OCI-LY1 (cell line): Measurements from ENCODE around the gene SCRN2.

Source experiments
- H2AFZ ChIP-seq: fragments of 200-600 bp; sonication (generic), shearing (Covaris generic); 2 replicates; pipeline ENCODE4 v1.6.0; 2014; ENCODE audit warnings: antibody characterized with exemption, mild to moderate bottlenecking, low read length
- H3F3A ChIP-seq: fragments of 200-600 bp; sonication (generic), shearing (Covaris generic); 2 replicates; pipeline ENCODE4 v1.6.0; 2014; ENCODE audit warnings: mild to moderate bottlenecking, antibody characterized with exemption, low read length, moderate library complexity; ENCODE audit not compliant: insufficient read depth
- H3K27ac ChIP-seq: fragments of 200-600 bp; sonication (generic); 2 replicates; pipeline ENCODE4 v1.5.1; 2014; ENCODE audit warnings: low read length, mixed run types, mild to moderate bottlenecking, low read depth; ENCODE audit not compliant: poor library complexity, severe bottlenecking
- H3K27me3 ChIP-seq: fragments of 200-600 bp; sonication (generic); 2 replicates; pipeline ENCODE4 v1.6.0; 2014; ENCODE audit warnings: antibody characterized with exemption, mild to moderate bottlenecking, low read length, moderate library complexity; ENCODE audit not compliant: insufficient read depth
- H3K36me3 ChIP-seq: fragments of 200-600 bp; sonication (generic); 2 replicates; pipeline ENCODE4 v1.6.1; 2014; ENCODE audit warnings: mild to moderate bottlenecking, antibody characterized with exemption, low read length, moderate library complexity, mixed read lengths; ENCODE audit not compliant: insufficient read depth
- H3K4me1 ChIP-seq: fragments of 200-600 bp; sonication (generic); 2 replicates; pipeline ENCODE4 v1.5.1; 2014; ENCODE audit warnings: mild to moderate bottlenecking, low read length, moderate library complexity; ENCODE audit not compliant: insufficient read depth, severe bottlenecking
- H3K4me2 ChIP-seq: fragments of 200-600 bp; sonication (generic), shearing (Covaris generic); 2 replicates; pipeline ENCODE4 v1.6.1; 2014; ENCODE audit warnings: low read length
- H3K4me3 ChIP-seq: fragments of 200-600 bp; sonication (generic); 2 replicates; pipeline ENCODE4 v1.5.1; 2014; ENCODE audit warnings: low read length, low read depth, mild to moderate bottlenecking, mixed read lengths; ENCODE audit not compliant: poor library complexity, severe bottlenecking
- H3K79me2 ChIP-seq: fragments of 200-600 bp; shearing (Covaris generic); 2 replicates; pipeline ENCODE4 v1.6.1; 2016; ENCODE audit warnings: mixed run types, low read length, mixed read lengths; ENCODE audit not compliant: insufficient read depth
- H3K9ac ChIP-seq: fragments of 200-600 bp; sonication (generic), shearing (Covaris generic); 2 replicates; pipeline ENCODE4 v1.6.1; 2014; ENCODE audit warnings: mild to moderate bottlenecking, low read length, mixed read lengths
- H3K9me2 ChIP-seq: fragments of 200-600 bp; sonication (generic), shearing (Covaris generic); 2 replicates; pipeline ENCODE4 v1.6.1; 2014; ENCODE audit warnings: low read depth, mild to moderate bottlenecking, low read length, mixed read lengths
- H3K9me3 ChIP-seq: fragments of 200-600 bp; shearing (Covaris generic); 2 replicates; pipeline ENCODE4 v1.6.1; 2014; ENCODE audit warnings: low read length, mixed read lengths
- H4K20me1 ChIP-seq: fragments of 200-600 bp; sonication (generic), shearing (Covaris generic); 2 replicates; pipeline ENCODE4 v1.6.0; 2016; ENCODE audit warnings: mild to moderate bottlenecking, low read length; ENCODE audit not compliant: insufficient read depth
- EZH2 ChIP-seq: fragments of 200-600 bp; sonication (generic), shearing (Covaris generic); IDR thresholded peaks from 2 replicates; pipeline ENCODE4 v1.8.0; 2017; ENCODE audit warnings: borderline replicate concordance, mixed run types, mild to moderate bottlenecking, antibody characterized with exemption, low read length, moderate library complexity, mixed read lengths
- TF ChIP-seq, protein P1 (sequence below): fragments of 200-600 bp; sonication (generic), shearing (Covaris generic); IDR thresholded peaks from 2 replicates; pipeline ENCODE4 v1.5.1; 2017; ENCODE audit warnings: mild to moderate bottlenecking, antibody characterized with exemption, low read length, moderate library complexity, mixed read lengths

The SCRN2 gene

DNA sequence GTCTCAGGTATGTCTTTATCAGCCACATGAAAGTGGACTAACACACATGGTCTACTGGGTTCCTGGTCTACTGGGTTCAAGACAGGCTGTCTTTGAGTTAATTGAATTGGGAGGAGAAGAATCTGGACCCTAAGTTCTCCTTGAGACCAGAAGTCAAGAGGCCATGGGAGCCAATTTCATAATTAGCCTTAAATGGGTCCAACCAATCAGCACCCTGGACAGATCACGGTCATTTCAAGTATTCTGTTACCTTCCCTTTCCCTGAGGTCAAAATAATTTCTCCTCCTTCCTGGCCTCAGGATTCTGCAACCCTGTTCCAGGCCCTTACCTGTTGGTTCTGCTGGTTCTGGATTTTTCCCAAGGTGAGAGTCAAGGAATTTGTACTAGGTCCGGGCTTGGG, 43.3 kb downstream of the SCRN2 start:
- Histone ChIP-seq H3K4me1 (no peaks in the 10 kb centered on the region), H3K9ac (no peak overlapping the region), H3F3A (no peaks in the 10 kb centered on the region), H3K36me3 (no peaks in the 10 kb centered on the region), H3K79me2 (no peaks in the 10 kb centered on the region), H2AFZ (no peak overlapping the region), H3K9me3 (no peaks in the 10 kb centered on the region), H3K4me2 (no peak overlapping the region), H3K4me3 (no peak overlapping the region), H3K27ac (no peak overlapping the region), H3K27me3 (0 out of 2 replicates have a peak, but pooled peaks cover under 1% of the 10 kb centered on the region), H3K9me2 (no peaks in the 10 kb centered on the region), H4K20me1 (no peaks in the 10 kb centered on the region)
- no peak for TF ChIP-seq EZH2
- TF ChIP-seq, protein P1, sequence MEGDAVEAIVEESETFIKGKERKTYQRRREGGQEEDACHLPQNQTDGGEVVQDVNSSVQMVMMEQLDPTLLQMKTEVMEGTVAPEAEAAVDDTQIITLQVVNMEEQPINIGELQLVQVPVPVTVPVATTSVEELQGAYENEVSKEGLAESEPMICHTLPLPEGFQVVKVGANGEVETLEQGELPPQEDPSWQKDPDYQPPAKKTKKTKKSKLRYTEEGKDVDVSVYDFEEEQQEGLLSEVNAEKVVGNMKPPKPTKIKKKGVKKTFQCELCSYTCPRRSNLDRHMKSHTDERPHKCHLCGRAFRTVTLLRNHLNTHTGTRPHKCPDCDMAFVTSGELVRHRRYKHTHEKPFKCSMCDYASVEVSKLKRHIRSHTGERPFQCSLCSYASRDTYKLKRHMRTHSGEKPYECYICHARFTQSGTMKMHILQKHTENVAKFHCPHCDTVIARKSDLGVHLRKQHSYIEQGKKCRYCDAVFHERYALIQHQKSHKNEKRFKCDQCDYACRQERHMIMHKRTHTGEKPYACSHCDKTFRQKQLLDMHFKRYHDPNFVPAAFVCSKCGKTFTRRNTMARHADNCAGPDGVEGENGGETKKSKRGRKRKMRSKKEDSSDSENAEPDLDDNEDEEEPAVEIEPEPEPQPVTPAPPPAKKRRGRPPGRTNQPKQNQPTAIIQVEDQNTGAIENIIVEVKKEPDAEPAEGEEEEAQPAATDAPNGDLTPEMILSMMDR = no peak

DNA sequence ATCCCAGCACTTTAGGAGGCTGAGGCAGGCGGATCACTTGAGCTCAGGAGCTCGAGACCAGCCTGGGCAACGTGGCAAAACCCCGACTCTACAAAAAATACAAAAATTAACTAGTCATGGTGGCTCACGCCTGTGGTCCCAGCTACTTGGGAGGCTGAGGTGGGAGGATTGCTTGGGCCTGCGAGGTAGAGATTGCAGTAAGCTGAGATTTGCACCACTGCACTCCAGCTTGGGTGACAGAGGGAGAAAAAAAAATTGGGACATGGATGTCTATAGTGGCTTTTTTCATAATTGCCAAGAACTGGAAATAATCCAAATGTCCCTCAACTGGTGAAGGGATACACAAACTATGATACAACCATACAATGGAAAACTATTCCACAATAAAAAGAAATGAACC, 48.1 kb downstream of the SCRN2 start:
- Histone ChIP-seq H3K4me3 (no peak overlapping the region), H2AFZ (no peak overlapping the region), H3K9me2 (no peaks in the 10 kb centered on the region), H3K4me2 (no peak overlapping the region), H3F3A (no peaks in the 10 kb centered on the region), H3K79me2 (no peaks in the 10 kb centered on the region), H3K9me3 (no peaks in the 10 kb centered on the region), H3K27me3 (0 out of 2 replicates have a peak, but pooled peaks cover 4% of the 10 kb centered on the region), H3K9ac (no peak overlapping the region), H3K27ac (no peak overlapping the region), H4K20me1 (no peaks in the 10 kb centered on the region), H3K36me3 (no peaks in the 10 kb centered on the region), H3K4me1 (no peaks in the 10 kb centered on the region)
- TF ChIP-seq EZH2 = no peak
- TF ChIP-seq, protein P1 = no peak

DNA sequence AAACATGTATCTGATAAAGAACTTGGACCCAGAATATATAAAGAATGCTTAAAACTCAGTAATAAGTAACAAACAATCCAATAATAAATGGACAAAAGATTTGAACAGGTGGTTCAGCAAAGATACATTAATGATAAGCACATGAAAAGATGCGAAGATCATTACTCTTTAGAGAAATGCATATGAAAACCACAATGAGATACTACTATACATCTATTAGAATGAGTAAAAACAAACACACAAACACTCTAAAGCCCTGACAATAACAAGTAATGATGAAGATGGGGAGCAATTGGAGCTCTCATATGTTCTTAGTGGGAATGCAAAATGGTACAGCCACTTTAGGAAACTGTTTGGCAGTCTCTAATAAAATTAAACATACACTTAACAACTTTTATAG, 48.6 kb downstream of the SCRN2 start:
- TF ChIP-seq EZH2 = no peak
- TF ChIP-seq, protein P1 = no peak
- no peaks in the 10 kb centered on the region for H3K4me1 ChIP-seq
- no peaks in the 10 kb centered on the region for H3F3A ChIP-seq
- 0 out of 2 replicates have a peak, but pooled peaks cover 4% of the 10 kb centered on the region for H3K27me3 ChIP-seq
- no peak overlapping the region for H3K4me3 ChIP-seq
- no peaks in the 10 kb centered on the region for H3K9me2 ChIP-seq
- H3K9me3 ChIP-seq = no peaks in the 10 kb centered on the region
- no peak overlapping the region for H2AFZ ChIP-seq
- H3K79me2 ChIP-seq = no peaks in the 10 kb centered on the region
- no peak overlapping the region for H3K27ac ChIP-seq
- no peaks in the 10 kb centered on the region for H3K36me3 ChIP-seq
- no peak overlapping the region for H3K4me2 ChIP-seq
- H4K20me1 ChIP-seq = no peaks in the 10 kb centered on the region
- no peak overlapping the region for H3K9ac ChIP-seq
